Fibroblast of mammary gland (primary cell): Measurements from ENCODE around the gene STAT1.
A peak's percentile ranks its signal among the peaks of the same experiment; 100 is the strongest.

Experiments
- DNase-seq: peaks from one replicate; pipeline ENCODE4 v3.0.0-alpha.2; 2010; ENCODE audit warnings: low read depth
- H3K4me3 ChIP-seq: 2 replicates; pipeline ENCODE4 v1.5.1; 2011; ENCODE audit warnings: low read depth, mild to moderate bottlenecking, low read length, moderate library complexity; ENCODE audit not compliant: control insufficient read depth
- TF ChIP-seq, protein P1 (sequence below): conservative IDR thresholded peaks from 2 replicates; pipeline ENCODE4 v1.5.1; 2011; ENCODE audit warnings: low read depth, low read length, inconsistent platforms; ENCODE audit not compliant: control insufficient read depth, insufficient read depth

The STAT1 gene

DNA sequence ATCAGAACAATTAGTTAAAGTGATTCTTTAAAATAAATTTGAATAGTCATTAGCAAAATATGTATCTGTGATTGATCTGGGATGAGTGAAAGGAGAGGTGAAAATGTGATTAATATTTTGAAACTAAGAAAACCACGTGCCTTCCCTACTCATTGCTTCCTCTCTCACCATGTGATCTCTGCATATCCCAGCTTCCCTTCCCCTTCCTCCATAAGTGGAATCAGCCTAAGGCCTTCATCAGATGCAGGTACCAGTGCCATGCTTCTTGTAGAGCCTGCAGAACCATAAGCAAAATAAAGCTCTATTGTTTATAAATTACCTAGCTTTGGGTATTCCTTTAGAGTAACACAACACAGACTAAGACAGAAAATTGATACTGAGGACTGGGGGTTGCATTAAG, 11.2 kb upstream of the STAT1 start:
- TF ChIP-seq, protein P1, sequence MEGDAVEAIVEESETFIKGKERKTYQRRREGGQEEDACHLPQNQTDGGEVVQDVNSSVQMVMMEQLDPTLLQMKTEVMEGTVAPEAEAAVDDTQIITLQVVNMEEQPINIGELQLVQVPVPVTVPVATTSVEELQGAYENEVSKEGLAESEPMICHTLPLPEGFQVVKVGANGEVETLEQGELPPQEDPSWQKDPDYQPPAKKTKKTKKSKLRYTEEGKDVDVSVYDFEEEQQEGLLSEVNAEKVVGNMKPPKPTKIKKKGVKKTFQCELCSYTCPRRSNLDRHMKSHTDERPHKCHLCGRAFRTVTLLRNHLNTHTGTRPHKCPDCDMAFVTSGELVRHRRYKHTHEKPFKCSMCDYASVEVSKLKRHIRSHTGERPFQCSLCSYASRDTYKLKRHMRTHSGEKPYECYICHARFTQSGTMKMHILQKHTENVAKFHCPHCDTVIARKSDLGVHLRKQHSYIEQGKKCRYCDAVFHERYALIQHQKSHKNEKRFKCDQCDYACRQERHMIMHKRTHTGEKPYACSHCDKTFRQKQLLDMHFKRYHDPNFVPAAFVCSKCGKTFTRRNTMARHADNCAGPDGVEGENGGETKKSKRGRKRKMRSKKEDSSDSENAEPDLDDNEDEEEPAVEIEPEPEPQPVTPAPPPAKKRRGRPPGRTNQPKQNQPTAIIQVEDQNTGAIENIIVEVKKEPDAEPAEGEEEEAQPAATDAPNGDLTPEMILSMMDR: no peak
- DNase-seq: no peak
- H3K4me3 ChIP-seq: no peak overlapping the region

DNA sequence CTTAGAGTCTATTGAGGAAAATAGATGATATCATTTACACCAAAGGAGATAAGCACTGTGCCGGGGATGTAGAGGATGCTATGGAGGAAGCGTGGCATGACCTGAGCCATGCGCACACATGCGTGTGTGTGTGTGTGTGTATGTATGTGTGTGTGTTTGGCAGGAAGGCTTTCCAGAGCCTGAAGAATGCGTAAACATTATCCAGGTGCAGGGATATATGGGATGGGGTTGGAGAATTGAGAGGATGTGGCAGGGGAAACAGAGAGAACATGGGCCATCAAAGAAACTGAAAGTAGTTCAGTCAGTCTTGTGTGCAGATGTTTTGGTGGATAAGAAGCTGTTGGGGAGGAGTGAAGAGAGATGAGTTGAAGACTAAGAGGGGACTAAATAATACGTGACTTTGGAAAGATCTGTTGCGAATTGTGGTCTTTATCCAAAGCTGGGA, 9.3 kb upstream of the STAT1 start:
- H3K4me3 ChIP-seq: no peak overlapping the region
- DNase-seq: no peak
- TF ChIP-seq, protein P1: no peak

DNA sequence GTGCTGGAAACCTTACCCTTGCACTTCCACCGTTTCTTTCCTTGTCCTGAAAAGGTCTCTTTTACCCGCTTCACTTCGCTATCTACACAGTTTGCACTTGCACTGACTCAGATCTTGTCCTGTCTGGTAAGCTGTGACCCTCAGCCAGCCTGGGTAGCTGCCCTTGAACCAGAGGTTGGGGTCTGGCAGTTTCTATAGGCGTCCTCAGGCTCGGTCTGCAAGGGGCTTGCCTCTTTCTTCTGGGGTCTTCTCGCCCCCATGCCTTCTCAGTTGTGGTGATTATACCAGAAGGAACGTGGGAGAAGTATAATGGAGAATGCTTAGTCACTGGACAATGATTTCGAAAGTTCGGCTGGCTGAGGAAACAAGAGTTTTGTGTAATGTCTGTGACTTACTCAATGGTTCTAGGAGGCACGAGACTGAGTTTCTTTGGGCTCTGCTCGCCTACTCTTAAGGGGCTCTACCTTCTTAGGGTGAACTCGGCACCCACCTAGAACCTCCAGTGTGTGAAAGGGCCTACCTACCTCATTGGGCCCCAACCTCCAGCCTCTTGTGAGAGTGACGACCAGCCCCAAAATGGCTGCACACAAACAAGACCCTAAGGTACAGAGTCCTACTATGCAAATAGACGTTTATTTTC, 6.9 kb upstream of the STAT1 start:
- TF ChIP-seq, protein P1: no peak
- peak; percentile 94 for DNase-seq
- H3K4me3 ChIP-seq: peak overlapping the region; percentile 86

DNA sequence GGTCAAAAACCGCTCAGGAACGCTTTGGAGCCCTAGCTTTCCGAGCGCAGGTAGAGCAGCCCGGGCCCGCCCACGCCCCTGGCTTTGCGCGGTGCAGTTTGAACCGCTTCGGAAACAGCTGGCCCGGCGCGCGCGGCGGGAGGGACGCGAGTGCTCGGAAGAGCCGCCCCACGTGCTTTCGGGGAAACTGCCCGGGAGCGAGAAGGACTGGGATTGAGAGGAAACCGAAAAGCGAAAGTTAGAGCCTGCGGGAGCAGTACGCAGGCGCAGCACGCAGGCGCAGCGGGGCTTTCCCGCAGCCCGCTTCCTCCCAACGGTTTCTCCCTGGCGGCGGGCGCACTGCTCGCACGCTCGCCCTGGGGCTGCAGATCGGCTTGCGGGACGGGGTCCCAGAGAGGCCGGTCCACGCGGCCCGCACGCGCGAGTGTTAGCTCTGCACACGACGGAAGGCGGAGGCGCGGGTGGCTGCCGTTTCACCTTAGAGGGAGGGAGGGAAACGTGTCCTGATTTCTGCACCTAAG, 6.3 kb upstream of the STAT1 start:
- DNase-seq: peak; percentile 94
- TF ChIP-seq, protein P1: no peak
- H3K4me3 ChIP-seq: peak overlapping the region; percentile 86

DNA sequence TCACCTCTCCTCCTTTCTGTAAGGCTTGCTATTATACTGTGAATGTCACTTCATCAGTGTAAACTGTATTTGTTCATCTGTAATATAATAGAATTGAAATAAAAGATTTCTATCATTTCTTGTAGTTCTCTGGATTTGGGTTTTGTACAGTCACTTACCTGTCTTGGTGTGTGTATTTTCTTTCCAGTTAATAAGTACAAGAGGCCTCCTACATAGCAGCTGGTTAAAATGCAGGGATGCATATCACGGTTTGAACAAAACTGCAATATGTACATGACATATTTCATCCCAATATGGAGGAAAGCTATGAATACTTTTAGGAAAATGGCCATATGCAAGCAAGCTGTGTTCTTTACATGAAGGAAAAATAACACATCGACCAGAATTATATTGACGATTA, 5.4 kb upstream of the STAT1 start:
- TF ChIP-seq, protein P1: no peak
- DNase-seq: no peak
- no peak overlapping the region for H3K4me3 ChIP-seq

DNA sequence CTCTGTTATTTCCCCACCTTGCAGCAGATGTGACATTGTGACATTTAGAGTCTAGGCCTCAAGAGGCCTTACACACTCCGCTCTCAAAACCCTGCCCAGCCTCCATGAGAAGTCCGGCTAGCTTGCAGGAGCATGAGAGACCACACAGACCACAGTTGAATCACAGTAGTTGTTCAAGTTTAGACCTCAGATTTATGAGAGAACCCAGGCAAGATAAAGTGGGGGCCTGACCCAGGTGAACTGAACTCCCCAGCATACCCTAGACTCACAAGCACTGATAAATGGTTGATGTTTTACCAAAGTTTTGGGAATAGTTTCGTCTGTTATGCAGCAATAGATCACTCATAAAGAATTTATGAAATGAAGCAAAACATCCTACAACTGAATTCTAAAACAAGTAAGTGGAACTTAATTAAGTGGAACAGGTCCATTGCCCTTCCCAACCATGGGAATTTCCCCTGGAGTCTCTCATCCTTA, 4.7 kb upstream of the STAT1 start:
- no peak for DNase-seq
- H3K4me3 ChIP-seq: no peak overlapping the region
- TF ChIP-seq, protein P1: no peak
